IPS DF 19.7 (cell line): ENCODE data around the gene TRAF2.

ENCODE experiments used
- DNase-seq: peaks from one replicate; pipeline ENCODE4 v3.0.0-alpha.2; 2013; ENCODE audit warnings: low read depth, low spot score

The TRAF2 gene

DNA sequence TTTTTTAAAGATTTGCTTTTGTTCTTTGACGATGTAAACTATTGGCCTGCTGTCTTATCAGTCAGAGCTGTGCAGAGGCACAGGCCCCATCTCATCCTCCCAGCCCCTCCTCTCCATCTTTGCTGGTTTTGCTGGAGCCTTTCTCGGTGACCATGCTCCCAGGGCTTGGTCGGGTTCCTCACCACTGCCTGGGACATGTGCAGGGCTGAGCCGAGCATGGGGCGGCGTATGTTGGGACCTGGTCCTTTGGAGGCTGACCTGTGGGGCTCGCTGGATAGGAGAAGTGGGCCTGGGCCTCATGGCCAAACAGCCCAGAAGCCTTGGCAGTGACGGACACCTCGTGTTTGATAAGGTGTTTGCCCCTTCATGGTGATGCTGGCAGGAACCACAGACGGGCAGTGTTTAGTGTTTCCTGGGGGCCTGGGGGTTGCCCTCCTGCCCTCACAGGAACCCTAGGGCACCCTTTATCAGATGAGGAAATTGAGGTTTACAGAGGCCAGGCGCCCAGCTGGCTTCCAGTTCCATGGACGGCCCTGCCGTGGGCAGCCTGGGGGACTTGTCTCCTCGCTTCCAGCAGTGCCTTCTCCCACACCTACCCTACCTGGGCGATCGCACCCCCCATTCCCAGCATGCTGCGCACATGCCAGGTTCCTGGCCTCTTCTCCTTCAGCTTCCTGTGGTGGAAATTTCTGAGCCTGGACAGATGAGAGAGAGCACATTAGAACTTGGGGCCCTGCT is 27.6 kb downstream of the TRAF2 start:
- DNase-seq = no peak

DNA sequence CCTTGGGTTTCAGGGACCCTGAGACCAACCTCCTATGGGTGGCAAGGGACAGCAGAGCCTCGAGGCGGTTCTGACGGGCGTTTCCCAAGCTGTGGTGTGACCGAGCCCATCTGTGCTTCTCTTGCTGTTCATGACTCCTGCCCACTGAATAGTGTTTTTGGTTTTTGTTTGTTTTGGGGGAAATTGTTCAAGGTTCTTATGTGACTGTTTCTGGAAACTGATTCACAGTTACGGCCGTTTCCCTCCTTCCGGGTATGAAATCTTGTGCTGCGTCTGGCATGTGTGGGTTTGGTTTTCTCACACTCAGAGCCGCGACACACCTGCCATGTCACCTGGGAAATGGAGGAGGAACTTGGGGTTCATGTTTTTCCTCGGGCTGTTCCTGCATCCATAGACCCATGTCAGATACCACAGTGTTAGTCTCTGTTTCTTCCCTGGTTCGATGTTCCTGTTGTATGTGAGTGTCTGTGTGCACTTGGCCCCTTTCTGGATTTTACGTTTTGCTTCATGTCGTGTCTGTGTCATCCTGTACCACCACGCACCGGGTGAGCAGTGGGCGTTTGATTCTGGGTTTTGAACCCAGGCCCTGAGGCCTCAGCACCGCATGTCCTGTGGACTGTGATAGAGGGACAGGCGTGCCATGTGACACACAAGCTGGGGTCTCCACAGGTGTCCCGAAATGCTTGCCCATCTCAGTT is 29.5 kb downstream of the TRAF2 start:
- no peak for DNase-seq

DNA sequence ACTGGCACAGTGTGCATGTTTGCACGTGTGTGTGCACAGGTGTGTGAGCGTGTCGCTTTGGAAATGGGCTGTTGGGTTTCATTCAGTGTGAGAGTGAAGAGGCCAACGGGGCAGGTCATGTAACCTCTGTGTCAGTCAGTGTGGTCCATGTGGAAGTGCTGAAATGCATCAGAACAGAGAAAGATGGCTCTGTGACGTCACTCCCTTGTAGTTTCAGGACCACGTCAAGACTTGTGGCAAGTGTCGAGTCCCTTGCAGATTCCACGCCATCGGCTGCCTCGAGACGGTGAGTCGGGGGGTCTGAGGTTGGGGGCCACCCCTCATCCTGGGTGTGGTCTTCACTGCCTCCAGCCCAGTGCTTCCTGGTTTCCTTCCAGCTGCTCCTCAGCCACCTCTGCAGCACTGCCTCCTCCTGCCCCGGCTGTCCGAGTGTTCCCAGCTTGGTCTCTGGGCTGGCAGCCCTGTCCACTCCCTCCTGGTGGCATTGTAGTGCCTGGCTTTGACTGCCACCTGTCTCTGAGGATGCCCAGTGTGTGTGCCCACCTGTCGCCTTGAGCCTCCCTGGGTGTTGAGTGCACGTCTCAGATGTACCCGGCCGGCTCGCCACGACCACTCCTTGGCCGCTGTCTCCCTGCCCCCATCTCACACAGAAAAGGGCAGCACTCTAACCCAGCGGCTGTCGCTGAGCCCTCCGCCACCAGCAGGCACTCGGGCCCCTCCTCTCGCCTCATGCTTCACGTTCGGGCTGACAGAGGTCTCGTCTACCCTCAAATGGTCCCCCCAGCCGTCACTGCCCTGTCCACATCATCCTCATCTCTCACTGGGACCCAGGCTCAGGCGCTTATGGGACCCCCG is 30.2 kb downstream of the TRAF2 start:
- no peak for DNase-seq

DNA sequence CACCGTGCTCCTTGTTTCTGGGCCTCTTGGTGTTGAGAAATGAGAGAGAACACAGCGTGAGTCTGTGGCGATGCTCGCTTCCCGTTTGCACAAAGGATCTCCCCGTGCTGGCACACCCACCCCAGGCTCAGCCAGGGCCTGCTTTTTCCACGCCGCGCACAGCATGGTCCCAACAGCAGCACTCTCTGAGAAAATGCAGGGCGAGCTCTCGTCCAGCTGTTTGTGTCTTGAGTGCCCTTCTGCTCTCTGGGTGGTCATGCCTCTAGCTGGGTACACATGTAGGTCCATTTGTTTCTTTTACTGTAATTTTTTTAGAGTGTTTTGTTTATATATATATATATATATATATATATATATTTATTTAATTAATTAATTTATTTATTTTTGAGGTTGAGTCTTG is 31.6 kb downstream of the TRAF2 start:
- no peak for DNase-seq

DNA sequence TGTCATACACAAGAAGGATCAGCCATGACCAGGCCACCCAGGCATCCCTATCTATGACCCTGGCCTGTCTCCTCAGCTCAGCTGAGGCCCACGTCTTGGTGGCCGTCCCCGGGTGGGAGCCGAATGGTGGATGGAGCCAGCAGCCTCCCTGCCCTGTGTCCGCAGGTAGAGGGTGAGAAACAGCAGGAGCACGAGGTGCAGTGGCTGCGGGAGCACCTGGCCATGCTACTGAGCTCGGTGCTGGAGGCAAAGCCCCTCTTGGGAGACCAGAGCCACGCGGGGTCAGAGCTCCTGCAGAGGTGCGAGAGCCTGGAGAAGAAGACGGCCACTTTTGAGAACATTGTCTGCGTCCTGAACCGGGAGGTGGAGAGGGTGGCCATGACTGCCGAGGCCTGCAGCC is 33.8 kb downstream of the TRAF2 start:
- DNase-seq = no peak

DNA sequence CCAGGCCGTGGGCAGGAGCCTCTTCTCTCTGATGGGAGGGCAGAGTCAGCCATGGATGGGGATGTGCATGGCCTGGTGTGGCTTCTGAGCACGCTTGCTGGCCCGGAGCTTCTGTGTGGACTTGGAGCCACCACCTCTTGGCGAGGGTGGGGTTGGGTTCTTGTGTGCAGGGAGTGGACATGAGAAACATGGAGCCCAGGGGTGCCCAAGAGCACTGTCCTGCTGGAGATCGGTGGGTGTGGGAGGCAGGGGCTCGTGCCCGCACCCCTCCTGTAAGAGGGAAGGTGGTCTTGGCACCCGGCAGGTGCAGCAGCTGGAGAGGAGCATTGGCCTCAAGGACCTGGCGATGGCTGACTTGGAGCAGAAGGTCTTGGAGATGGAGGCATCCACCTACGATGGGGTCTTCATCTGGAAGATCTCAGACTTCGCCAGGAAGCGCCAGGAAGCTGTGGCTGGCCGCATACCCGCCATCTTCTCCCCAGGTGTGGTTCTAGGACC is 34.5 kb downstream of the TRAF2 start:
- no peak for DNase-seq

DNA sequence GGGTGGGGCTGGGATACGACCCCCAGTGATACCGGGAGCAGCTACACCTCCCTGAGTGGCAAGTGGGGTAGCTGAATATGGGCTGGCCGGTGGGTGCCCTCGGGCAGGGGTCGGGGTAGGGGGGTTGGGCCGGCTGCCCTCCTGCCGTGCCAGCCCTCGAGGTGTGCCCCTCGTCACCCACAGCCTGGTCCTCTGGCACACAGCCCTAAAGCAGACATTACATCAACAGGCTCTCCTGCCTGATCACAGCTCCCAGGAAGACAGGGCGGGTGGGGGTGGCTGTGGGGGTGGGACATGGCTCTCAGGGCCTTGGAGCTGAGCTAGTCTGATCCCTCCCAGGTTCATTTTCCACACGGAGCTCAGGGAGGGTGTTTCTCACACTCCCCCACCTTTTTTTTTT is 35.0 kb downstream of the TRAF2 start:
- no peak for DNase-seq

DNA sequence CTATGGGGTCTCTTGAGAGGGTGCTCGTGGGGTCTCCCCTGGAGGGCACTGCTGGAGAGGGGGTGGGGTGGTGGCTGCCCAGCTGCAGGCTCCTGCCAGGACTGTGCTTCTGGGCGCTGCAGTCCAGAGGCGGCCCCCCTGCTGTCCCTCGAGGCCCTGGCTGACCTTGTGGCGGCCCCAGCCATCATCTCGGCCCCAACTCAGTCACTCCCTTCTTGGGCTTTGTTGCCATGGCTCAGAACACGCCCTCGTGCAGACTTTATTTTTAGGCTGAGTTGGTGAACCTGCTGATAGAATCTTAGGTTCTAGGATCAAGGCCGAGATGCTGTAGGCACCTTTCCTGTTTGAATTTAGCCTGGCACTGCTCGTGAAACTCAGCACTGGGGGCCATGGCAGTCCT is 35.4 kb downstream of the TRAF2 start:
- no peak for DNase-seq

DNA sequence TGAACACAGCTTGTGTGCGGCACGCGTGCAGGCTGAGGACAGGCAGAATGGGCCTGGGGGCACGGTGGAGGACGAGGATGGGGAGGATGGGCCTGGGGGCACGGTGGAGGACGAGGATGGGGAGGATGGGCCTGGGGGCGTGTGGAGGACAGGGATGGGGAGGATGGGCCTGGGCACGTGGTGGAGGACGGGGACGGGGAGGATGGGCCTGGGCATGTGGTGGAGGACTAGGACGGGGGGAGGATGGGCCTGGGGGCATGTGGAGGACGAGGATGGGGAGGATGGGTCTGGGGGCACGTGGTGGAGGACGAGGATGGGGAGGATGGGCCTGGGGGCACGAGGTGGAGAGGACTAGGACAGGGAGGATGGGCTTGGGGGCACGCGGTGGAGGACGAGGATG is 36.2 kb downstream of the TRAF2 start:
- no peak for DNase-seq

DNA sequence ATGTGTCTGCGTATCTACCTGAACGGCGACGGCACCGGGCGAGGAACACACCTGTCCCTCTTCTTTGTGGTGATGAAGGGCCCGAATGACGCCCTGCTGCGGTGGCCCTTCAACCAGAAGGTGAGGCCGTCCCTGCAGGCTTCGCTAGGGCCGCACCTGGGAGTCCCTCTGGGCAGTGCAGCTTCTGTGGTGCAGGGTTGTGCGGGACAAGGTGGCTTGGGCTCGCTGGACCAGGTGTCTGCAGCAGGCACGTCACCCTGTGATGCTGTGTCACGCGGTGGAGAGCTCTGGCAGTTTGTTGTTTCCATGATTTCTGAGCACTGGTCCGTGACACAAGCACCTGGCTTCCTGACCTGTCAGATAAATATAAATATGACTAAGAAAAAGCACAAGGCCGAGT is 37.6 kb downstream of the TRAF2 start:
- DNase-seq = no peak

DNA sequence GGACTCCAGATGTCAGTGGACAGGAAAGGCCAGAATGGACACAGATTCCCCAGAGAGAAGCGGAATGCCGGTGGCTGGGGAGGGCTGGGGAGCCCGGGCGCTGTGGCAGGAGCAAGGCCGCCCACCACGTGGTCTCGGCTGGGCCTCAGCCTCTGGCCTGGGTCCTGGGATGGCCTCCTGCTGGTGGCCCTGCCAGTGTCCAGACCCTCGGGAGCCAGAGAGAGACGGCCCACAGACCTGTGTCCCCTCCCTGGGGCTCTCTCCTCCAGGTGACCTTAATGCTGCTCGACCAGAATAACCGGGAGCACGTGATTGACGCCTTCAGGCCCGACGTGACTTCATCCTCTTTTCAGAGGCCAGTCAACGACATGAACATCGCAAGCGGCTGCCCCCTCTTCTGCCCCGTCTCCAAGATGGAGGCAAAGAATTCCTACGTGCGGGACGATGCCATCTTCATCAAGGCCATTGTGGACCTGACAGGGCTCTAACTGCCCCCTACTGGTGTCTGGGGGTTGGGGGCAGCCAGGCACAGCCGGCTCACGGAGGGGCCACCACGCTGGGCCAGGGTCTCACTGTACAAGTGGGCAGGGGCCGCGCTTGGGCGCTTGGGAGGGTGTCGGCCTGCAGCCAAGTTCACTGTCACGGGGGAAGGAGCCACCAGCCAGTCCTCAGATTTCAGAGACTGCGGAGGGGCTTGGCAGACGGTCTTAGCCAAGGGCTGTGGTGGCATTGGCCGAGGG is 39.3 kb downstream of the TRAF2 start:
- DNase-seq = no peak

DNA sequence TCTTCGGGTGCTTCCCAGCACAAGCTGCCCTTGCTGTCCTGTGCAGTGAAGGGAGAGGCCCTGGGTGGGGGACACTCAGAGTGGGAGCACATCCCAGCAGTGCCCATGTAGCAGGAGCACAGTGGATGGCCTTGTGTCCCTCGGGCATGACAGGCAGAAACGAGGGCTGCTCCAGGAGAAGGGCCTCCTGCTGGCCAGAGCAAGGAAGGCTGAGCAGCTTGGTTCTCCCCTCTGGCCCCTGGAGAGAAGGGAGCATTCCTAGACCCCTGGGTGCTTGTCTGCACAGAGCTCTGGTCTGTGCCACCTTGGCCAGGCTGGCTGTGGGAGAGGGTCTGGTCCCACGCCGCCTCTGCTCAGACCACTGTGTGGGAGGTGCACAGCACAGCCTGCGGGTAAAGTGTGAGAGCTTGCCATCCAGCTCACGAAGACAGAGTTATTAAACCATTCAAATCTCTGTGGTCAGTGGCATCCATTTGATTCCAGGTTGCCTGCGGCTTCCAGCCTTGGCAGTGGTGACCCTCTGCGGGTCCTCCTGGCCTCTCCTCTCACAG is 39.9 kb downstream of the TRAF2 start:
- DNase-seq = no peak

DNA sequence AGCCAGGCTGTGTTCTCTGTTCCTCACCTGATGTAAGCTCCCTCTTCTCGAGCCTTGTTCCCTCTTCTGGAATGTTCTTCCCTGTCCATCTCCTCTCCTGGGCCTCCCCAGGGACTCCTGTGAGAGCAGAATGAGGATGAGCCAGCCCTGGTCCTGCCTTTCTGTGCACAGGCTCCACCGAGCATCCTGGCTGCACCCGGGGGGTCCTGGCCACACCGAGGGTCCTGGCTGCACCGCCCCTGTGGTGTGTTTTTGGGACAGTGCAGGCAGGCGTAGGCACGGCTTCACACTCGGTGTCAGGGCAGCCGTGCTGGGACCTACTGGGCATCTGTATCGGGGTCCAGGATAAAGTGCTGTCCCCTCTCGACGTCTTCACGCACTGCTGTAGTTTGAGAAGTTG is 40.4 kb downstream of the TRAF2 start:
- DNase-seq = no peak

DNA sequence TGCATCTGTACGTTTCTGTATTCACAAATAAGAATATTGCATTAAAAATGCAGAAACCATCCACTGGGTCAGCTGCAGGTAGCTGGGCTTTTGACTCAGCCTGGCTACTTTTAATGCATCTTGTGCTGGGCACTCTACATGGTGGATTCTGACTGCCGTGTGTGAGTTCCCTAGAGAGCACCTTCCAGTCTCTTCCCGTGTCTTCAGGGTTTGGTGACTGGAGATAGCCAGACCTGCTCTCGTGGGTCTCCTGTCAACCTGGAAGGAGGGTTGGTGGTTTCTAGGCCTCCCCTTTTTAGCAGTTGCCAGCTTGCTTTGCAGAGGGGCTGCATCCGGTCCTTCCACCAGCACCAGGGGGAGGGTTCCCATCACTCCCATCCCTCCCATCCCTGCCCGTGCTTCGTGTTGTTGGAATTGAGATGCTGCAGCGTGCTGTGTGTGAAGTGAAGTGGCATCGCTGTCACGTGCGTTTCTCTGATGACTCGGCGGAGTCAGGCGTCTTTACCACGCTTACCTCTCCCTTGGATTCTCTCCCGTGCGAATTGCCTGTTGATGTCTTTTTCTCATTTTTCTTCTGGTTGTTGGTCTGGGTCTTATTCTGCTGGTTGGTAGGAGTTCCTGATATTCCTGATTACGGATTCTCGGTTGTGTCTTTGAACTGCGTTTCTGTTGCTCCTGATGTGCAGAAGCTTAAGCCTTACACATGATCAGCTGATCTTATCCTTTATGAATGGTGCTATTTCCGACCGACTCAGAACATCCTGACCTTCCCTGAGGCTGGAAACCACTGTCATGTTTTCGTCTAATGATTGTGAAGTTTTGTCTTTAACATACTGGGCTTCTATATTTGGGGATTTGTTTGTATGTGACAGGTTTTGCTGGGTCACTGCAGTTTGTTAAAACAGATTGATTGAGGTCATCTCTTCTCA is 41.3 kb downstream of the TRAF2 start:
- DNase-seq = no peak

DNA sequence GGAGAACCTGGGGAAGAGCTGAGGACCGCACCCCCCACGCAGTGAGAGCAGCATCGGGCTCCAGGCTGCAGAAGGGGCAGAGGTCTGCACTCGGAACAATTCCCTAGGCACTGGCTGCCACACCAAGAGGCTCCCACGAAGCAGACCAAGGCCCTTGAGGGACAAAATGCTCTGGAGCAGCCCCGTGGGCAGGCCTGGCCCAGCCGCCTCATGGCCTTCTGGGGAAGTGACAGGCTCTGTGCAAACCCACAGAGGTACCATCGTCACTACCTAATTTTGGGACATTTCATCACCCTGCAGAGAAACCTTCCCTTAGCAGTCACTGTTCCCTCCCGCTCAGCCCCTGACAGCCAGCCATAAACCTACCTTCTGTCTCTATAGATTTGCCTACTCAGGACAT is 42.3 kb downstream of the TRAF2 start:
- DNase-seq = no peak

DNA sequence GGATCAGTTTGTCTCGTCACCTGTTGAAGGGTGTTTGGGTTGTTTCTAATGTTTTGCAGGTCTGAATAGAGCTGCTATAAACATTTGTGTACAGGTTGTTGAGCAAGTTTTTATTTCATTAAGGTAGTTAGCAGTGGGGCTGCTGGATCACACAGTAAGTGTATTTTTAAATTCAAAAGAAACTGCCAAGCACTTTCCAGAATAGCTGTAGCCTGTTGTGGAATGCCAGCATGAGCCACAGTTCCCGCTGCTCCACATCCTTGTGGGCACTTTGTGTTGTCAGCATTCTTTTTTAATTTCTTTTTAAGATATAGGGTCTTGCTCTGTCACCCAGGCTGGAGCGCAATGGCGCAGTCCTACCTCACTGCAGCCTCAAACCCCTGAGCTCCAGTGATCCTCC is 43.7 kb downstream of the TRAF2 start:
- DNase-seq = no peak

DNA sequence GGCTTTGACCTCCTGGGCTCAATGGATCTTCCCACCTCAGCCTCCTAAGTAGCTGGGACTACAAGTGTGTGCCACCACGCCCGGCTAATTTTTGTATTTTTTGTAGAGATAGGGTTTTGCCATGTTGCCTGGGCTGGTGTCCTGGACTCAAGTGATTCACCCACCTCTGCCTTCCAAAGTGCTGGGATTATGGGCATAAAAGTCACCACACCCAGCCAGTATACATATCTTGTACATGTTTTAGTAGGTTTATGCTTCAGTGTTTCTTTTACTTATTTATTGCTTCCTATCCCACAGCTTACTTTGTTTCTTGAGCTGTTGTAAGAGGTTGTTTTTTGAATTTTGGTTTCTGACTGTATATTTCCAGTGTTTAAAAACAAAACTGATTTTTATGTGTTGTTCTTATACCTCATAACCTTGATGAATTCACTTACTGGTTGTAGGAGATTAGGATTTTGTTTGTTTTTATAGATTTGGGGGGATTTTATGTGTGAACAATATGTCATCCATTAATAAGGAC is 45.4 kb downstream of the TRAF2 start:
- DNase-seq = no peak

DNA sequence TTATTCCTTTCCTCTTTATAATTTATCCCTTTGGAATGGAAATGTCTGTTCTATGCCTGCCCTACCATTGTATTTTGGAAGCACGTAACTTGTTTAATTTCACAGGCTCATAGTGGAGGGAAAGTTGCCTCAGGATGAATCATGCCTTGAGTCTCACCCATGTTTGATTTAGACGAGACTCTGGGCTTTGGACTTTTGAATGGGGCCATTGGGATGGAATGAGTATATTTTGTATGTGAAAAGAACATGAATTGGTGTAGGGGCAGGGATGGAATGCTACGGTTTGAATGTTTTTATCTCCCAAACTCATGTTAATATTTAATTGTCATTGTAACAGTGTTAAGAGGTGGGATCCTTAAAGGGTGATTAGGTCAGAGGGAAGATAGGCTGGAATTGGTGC is 48.0 kb downstream of the TRAF2 start:
- no peak for DNase-seq

DNA sequence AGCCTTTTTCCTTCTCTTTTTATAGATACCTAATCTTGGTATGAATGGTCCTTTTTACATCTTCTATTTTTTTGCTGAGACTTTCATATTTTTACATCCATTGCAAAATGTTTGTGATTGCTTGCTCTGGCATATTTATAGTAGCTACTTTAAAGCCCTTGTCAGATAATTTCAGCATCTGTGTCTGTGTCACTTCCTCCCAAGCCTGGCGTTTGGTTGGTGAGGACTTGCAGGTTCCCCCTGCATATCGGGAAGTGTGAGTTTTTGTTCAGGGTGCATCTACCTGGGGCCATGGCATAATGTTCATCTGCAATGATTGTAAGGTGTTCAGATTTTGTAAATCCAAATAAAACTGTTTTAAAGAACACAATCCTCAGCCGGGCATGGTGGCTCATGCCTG is 49.3 kb downstream of the TRAF2 start:
- no peak for DNase-seq

DNA sequence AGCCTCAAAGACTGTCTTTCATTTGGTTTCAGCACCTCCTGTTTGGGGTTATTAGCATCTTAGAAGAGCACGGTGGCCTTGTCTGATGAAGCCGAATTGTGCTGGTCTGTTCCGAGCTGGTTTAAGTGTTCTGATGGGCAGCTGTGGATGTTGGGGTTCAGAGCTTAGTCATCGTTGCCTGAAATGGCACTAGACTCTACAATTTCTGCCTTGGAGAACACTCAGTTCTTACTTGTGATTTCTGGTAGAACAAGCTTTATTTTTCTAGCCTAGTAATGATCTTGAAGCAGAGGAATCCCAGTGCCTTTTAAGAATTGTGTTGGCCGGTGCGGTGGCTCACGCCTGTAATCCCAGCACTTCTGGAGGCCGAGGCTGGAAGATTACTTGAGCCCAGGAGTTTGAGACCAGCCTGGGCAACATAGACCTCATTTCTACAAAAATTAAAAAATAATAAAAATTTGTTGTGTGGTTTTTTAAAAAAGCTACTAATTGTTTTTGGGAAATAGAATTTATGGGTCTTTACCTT is 50.4 kb downstream of the TRAF2 start:
- DNase-seq = no peak
